Vagina (tissue), 2 donors: ENCODE results near the gene WWOX. TPM values are rescaled to one million over a fixed set of nuclear protein-coding genes. Genes with fewer than 3 reads are reported as not detected.

Experiments
- DNase-seq, 2 donors: peaks; one replicate each; pipeline ENCODE4 v3.0.0-alpha.2; 2017; ENCODE audit errors: extremely low spot score in 2 of 2
- H3K27ac ChIP-seq: fragments of 200-600 bp; sonication (generic); one replicate; pipeline ENCODE4 v1.5.1; 2019
- H3K27me3 ChIP-seq: fragments of 200-600 bp; sonication (generic); one replicate; pipeline ENCODE4 v1.5.1; 2019
- H3K36me3 ChIP-seq, 2 donors: fragments of 200-600 bp; sonication (generic); one replicate each; pipeline ENCODE4 v1.5.1; 2017 to 2019
- H3K4me1 ChIP-seq: fragments of 200-600 bp; sonication (generic); one replicate; pipeline ENCODE4 v1.5.1; 2019
- H3K4me3 ChIP-seq, 2 donors: fragments of 200-600 bp; sonication (generic); 1 replicate in 1 of 2; 2 replicates in 1 of 2; pipeline ENCODE4 v1.5.1; 2016 to 2019
- H3K9me3 ChIP-seq: fragments of 200-600 bp; sonication (generic); one replicate; pipeline ENCODE4 v1.5.1; 2019
- CTCF ChIP-seq, 3 experiments: fragments of 450-650 bp in 2 of 3; fragments of 200-600 bp in 1 of 3; sonication (generic) in 1 of 3; IDR thresholded peaks; one replicate each; pipeline ENCODE4 v1.5.1; 2017 to 2019; ENCODE audit warnings: antibody characterized with exemption in 3 of 3, mild to moderate bottlenecking in 2 of 3, moderate library complexity in 2 of 3
- POLR2A ChIP-seq, 2 donors: fragments of 450-650 bp; IDR thresholded peaks; one replicate each; pipeline ENCODE4 v1.6.1; 2017; ENCODE audit warnings: antibody characterized with exemption in 2 of 2, mild to moderate bottlenecking in 2 of 2, moderate library complexity in 2 of 2
- POLR2AphosphoS5 ChIP-seq, 2 donors: sonication (generic); formaldehyde crosslinking; IDR thresholded peaks; one replicate each; pipeline ENCODE4 v1.9.0; 2017; ENCODE audit warnings: antibody characterized with exemption in 2 of 2, mild to moderate bottlenecking in 2 of 2, low read depth in 1 of 2; ENCODE audit not compliant: insufficient read depth in 1 of 2
- intact Hi-C: fragments of 100-400 bp; cut with DNase I; formaldehyde crosslinking; loops from one replicate; pipeline ENCODE4 v1.15.1; 2023
- total RNA-seq: library from RNA; depleted of rRNA; stranded (reverse); fragments of >200 nt; gene quantifications from one replicate; pipeline ENCODE4 v1.2.3, GENCODE V29; 2016

WWOX gene
- total RNA-seq, 1 donor from 2014 or later: 33.1 TPM

DNA sequence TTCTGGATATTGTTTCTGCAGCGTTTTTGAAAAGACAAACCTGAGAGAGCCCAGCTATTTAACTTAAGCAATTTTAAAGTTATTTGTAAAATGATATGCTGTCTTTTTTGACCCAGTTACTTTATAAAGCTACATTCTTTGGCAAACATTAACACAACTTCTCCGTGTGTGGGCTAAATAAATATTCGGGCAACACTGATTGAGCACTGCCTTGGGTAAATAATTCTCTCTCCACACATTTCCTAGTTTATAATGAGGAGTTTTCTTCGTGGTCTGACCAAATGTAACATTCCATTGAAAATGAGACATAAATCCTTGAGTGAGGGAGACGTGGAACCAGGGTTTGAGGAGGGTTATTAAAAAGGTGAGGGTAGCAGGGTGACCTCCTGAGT lies 142.8 kb downstream of the WWOX start:
- no peak for DNase-seq
- TF ChIP-seq CTCF (IDR thresholded peaks at IDR 0.05) (no peak), POLR2AphosphoS5 (IDR thresholded peaks at IDR 0.05; ENCODE audit: insufficient read depth in 1 of 2, low read depth in 1 of 2) (no peak), POLR2A (IDR thresholded peaks at IDR 0.05) (no peak)
- Histone ChIP-seq H3K36me3 (no peaks in the 10 kb centered on the region), H3K9me3 (no peaks in the 10 kb centered on the region), H3K27ac (no peak overlapping the region), H3K4me3 (no peak overlapping the region), H3K4me1 (peaks cover 6% of the 10 kb centered on the region), H3K27me3 (no peaks in the 10 kb centered on the region)
- intact Hi-C loops: no loop called here

DNA sequence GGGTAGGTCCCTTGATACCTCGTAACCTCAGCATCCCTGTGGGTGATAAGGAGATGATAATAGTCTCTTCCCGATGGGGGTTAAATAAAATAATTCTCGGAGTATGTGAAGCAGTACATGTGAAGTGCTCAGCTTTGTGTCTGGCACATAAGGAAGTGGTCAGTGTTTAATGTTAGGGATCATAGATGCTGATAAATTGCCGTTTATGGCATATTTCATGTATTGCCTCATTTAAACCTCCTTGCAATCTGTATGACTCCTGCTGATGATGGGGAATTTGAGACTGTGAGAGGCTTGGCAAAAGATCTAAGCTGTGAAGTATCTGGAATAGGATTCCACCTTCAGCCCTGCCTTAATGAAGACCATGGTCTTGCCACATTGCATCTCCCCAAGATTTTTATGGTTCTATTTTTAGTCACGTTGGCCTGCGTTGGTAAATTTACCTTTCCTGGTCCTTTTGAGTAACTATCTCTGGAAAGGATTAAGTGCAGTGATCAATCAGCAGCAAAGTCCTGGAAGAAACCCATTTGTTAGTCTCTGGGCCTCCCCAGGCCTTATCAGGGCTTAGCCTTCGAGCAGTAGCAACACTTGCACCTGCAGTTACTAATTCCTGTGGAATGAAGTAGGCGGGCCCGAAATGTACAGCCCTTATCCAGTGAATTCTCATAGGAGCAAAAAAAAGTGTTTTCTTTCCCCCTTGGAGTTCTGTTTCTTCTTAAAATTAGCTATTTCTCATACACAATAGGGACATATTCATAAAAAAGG lies 144.9 kb downstream of the WWOX start:
- DNase-seq: no peak
- Histone ChIP-seq H3K4me3 (no peak overlapping the region), H3K27ac (no peak overlapping the region), H3K9me3 (no peaks in the 10 kb centered on the region), H3K27me3 (no peaks in the 10 kb centered on the region), H3K36me3 (no peaks in the 10 kb centered on the region), H3K4me1 (no peaks in the 10 kb centered on the region)
- TF ChIP-seq POLR2A (IDR thresholded peaks at IDR 0.05) (no peak), POLR2AphosphoS5 (IDR thresholded peaks at IDR 0.05; ENCODE audit: insufficient read depth in 1 of 2, low read depth in 1 of 2) (no peak), CTCF (IDR thresholded peaks at IDR 0.05) (no peak)
- intact Hi-C loops: no loop called here

GRCh38 chr16:78246559-78246958 lies 147.1 kb downstream of the WWOX start:
- TF ChIP-seq POLR2A (IDR thresholded peaks at IDR 0.05) (no peak), CTCF (IDR thresholded peaks at IDR 0.05) (no peak), POLR2AphosphoS5 (IDR thresholded peaks at IDR 0.05; ENCODE audit: insufficient read depth in 1 of 2, low read depth in 1 of 2) (no peak)
- Histone ChIP-seq H3K27ac (no peak overlapping the region), H3K4me3 (no peak overlapping the region), H3K9me3 (no peaks in the 10 kb centered on the region), H3K36me3 (no peaks in the 10 kb centered on the region), H3K27me3 (no peaks in the 10 kb centered on the region), H3K4me1 (no peaks in the 10 kb centered on the region)
- intact Hi-C loops: no loop called here
- no peak for DNase-seq

DNA sequence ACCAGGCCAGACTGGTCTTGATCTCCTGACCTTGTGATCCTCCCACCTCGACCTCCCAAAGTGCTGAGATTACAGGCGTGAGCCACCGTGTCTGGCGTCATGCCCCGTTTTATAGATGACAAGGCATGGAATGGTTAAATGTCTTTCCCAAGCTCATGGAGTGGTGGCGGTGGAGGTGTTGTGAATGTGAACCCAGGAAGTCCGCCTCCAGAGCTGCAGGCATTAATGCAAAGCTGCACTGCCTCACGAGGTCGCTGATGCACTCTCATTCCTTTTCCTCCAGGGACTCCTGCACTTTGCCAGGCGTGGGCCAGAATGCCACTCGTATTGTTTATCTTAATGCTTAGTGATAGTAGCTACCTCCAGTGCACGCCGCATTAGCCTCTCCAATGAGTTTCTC lies 149.6 kb downstream of the WWOX start:
- no peak overlapping the region for H3K27ac ChIP-seq
- no peaks in the 10 kb centered on the region for H3K36me3 ChIP-seq

More for the DNA sequence above, 149.6 kb downstream of the WWOX start:
- no peaks in the 10 kb centered on the region for H3K27me3 ChIP-seq
- intact Hi-C loops: no loop called here
- H3K9me3 ChIP-seq: no peaks in the 10 kb centered on the region
- no peak overlapping the region for H3K4me3 ChIP-seq
- no peak for DNase-seq
- H3K4me1 ChIP-seq: no peaks in the 10 kb centered on the region
- no peak for TF ChIP-seq CTCF (IDR thresholded peaks at IDR 0.05)
- no peak for TF ChIP-seq POLR2AphosphoS5 (IDR thresholded peaks at IDR 0.05; ENCODE audit: insufficient read depth in 1 of 2, low read depth in 1 of 2)
- TF ChIP-seq POLR2A (IDR thresholded peaks at IDR 0.05): no peak
